T-helper 1 cell treated with Interleukin-12 subunit alpha and Interleukin-12 subunit beta and Interleukin-4 antibody, amounts not matched to agents 30 ng/mL and 1 ng/mL, for 36 hours (primary cell): Measurements from ENCODE around the gene PCYT2. TPM values are rescaled to one million over a fixed set of nuclear protein-coding genes. Genes with fewer than 3 reads are reported as not detected.

ENCODE experiments used
- intact Hi-C: fragments of 100-400 bp; cut with micrococcal nuclease; formaldehyde crosslinking; loops from one replicate; pipeline ENCODE4 v1.15.1; 2024
- total RNA-seq: library from RNA; stranded (reverse); gene quantifications from 2 replicates; pipeline ENCODE4 v1.2.3, GENCODE V29; 2022

PCYT2 gene
- total RNA-seq, 1 donor from 2014 or later, result 38.2 TPM

DNA sequence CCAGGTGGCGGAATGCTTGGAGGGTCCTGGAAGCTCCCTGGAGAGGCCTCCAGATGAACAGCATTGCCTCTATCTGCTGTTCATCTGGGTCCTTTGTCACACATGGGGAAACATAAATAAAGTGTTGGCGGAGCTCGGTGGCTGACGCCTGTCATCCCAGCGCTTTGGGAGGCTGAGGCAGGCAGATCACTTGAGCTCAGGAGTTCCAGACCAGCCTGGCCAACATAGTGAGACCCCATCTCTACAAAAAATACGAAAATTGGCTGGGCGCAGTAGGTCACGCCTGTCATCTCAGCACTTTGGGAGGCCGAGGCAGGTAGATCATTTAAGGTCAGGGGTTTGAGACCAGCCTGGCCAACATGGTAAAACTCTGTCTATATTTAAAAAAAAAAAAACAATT lies 33.7 kb upstream of the PCYT2 start:
- intact Hi-C loops, result no loop called here

GRCh38 chr17:81942167-81942553 lies 31.0 kb upstream of the PCYT2 start:
- intact Hi-C loops, result no loop called here

- intact Hi-C loops, result no loop called here
Measured at GRCh38 chr17:81941484-81942166, 30.4 kb upstream of the PCYT2 start.

DNA sequence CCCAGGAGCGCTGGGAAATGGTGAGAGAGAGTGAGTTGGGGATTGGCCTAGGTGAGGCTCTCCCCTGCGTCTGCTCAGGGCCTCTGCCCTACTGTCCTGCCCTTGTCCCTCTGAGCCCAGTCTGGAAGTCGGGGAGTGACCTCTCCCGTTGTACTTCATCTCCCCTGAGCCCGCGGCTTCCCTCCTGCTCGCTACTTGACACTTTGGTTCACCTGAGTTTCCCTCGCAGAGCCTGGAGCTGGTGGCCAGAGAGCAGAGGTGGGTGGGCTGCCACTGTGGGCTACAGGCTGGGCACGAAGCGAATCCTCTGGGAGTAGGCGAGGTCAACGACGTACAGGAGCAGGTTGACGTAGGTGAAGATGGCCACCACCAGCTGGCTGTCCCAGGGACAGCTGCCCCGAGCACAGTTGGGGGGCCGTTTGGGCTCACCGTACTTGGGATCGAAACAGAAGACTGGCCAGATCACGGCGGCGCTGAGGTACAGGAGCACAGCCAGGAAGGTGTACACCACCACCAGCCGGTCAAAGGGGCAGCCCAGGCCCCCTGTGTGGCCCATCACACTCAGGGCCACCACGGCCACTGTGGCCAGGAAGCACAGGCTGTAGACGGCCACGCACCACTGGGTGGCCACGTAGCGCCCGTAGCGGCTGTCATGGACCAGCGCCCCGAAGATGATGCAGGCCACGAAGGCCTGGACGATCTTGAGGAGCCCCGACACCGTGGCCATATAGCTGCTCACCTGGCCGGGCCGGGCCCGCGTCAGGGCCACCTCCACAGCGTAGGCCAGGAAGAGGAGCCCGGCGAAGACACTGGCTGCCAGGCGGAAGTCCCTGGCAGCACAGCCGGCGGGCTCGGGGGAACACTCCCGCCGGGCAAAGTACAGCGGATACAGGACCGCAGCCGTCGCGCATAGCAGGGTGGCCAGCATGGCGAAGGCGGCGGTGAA lies 29.6 kb upstream of the PCYT2 start:
- intact Hi-C loops, result no loop called here

GRCh38 chr17:81939881-81940385 lies 28.7 kb upstream of the PCYT2 start:
- intact Hi-C loops, result no loop called here

DNA sequence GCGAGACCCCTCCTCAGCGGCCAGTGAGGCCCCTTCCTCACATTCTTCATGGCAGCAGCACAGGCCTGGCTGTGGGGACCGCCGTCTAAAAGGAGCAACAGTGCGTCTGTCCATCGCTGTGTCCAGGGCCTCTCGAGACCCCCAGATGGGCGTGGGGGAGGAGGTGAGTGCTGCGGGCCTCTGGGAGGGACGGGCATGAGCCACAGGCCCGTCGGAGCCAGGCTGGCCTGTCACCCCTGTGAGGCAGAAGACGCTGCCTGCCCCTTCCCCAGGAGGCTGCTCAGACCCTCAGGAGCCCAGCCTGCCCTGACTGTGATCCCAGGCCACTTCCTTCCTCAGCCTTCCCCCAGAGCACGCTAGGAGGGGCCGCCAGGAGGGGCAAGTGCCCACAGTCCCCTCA lies 28.0 kb upstream of the PCYT2 start:
- intact Hi-C loops, result no loop called here

DNA sequence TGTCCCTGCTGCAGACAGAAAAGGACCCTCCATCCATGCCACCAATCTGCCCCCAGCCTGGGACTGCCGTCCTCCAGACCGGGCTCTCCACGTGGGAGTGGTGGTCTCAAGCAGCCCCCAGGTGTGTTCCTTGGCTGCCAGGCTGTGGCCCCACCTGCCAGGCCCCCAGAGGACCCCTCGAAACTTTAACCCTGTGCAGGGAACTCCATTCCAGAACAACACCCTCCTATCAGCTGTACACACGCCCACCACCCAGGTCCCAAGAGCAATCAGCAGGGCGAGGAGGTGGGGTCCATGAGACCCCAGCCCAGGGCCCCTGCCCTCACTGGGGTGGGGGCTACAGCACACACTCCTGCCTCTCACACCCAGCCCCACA lies 24.5 kb upstream of the PCYT2 start:
- intact Hi-C loops, result loop anchor here (2.0 kb wide), 1 partner anchor 41 kb away; the partner anchor contains the start of gene ASPSCR1

DNA sequence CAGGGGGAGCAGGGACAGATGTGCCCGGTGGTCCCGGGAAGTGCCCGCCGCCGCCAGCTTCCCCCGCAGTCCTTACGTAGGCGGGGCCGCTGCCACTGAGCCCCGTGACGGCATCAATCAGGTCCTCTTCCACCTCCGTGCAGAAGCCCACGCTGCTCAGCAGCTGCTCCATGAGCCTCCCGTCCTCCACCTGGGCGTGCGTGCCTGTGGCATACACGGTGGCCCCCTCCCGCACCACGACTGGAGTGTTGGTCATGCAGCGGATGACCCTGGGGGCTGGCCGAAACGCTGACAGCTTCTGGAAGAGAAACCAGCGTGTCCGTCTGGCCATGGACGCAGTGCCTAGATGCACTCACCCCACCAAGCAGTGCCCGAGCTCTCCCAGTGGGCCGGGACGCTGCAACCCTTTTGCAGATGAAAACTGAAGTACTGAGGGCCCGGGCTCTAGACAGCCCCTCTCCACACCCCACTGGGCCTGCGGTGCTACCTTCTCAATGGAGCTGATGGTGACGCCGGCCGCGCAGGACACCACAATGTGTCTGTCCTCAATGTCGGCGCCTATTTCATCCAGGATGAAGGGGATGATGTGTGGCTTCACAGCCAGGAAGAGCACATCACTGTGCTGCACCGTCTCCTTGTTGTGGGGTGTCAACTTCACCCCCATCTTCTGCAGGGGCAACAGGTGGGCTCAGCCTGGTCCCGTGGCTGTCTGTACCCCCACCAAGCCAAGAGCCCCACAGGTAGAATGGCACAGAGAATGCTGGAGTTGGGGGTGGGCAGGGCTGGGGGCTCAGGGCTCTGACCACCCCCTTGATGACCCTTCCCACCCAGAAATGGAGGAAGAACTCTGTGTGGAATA lies 23.9 kb upstream of the PCYT2 start:
- intact Hi-C loops, result no loop called here

- intact Hi-C loops, result no loop called here
Measured at GRCh38 chr17:81934098-81934757, 23.0 kb upstream of the PCYT2 start.

- intact Hi-C loops, result no loop called here
Measured at GRCh38 chr17:81933178-81933699, 22.0 kb upstream of the PCYT2 start.

DNA sequence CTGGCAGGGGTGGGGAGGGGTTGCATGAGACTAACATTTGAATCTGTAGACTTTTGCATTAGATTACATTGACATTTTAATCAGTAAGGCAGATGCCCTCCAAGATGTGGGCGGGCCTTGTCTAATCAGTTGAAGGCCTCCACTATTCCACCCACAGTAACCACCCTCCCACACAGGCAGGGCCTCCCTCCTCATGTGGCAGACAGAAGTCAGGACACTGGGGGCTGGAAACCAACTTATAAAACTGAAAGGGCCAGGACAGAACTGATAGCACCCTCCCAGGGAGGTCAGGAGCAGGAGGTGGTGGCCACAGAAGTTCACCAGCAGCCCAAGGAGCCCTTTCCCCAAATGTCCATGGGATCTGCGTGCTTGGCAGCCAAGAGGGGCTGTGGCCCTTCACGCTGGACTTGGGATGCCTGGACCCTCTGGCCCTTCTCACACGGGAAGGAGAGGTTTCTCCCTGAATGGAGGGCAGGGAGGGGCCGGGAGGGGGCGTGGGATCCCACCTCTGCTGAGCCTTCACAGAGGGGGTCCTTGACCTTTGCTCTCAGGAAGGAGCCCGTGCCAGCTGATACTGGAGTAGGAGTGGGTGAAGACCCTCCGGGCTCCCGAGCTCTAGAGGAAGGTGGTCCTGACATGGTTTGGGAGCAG lies 21.3 kb upstream of the PCYT2 start:
- intact Hi-C loops, result no loop called here

DNA sequence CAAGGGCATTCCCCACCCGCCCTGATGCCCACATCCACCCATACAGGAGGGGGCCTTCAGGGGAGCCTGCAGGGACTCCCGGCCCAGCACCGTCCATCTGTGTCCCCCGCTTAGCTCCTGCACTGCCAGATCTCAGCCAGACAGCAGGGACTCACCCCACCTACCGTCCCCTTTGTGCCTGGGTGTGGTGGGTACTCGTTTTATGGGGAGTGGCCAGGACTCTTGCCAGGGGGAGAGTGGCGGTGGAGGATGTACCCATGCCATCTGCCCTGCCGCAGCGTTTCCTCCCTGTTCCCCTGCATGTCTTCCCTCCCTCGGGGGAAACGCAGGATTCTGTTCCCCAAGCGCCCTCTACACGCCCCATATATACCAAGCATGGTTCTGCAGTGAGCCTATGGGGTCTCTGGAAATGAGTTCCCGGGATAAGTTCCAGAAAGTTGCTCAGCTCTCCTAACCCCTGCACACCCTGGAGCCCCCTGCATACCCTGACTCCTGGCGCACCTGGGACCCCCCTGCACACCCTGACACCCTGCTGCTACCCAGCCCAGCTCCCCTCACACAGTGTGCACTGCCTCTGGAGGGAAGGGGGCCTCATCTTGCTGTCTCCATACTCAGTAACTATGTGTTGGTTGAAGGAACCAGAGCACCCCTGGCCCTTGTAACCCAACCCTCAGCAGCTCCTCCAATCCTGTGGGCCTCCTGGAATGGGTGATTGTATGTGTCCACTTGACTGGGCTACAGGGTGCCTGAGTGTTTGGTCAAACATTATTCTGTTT lies 20.5 kb upstream of the PCYT2 start:
- intact Hi-C loops, result no loop called here

- intact Hi-C loops, result no loop called here
Measured at GRCh38 chr17:81931189-81931556, 20.0 kb upstream of the PCYT2 start.

- intact Hi-C loops, result no loop called here
Measured at GRCh38 chr17:81930142-81931125, 19.2 kb upstream of the PCYT2 start.

GRCh38 chr17:81929253-81930141 lies 18.3 kb upstream of the PCYT2 start:
- intact Hi-C loops, result loop anchor here (2.0 kb wide), 1 partner anchor 97 kb away; the partner anchor contains the start of gene MCRIP1

GRCh38 chr17:81928544-81929252 lies 17.5 kb upstream of the PCYT2 start:
- intact Hi-C loops, result loop anchor here (2.0 kb wide), 1 partner anchor 96 kb away; the partner anchor contains the start of gene MCRIP1
